GM15510 (cell line): ENCODE results near the gene IL1RAPL1.

Experiments used
- POLR2A ChIP-seq: IDR thresholded peaks from 3 replicates; pipeline ENCODE4 v1.6.1; 2011; ENCODE audit warnings: borderline replicate concordance; ENCODE audit not compliant: insufficient read length; ENCODE audit errors: extremely low read depth

The IL1RAPL1 gene

GRCh38 chrX:29648161-29648560, 1060.9 kb downstream of the IL1RAPL1 start:
- TF ChIP-seq POLR2A = no peak

GRCh38 chrX:29652484-29652883, 1065.2 kb downstream of the IL1RAPL1 start:
- no peak for TF ChIP-seq POLR2A

- no peak for TF ChIP-seq POLR2A
Observed at GRCh38 chrX:29653721-29654120, 1066.5 kb downstream of the IL1RAPL1 start.

- no peak for TF ChIP-seq POLR2A
Observed at GRCh38 chrX:29659911-29660310, 1072.7 kb downstream of the IL1RAPL1 start.

GRCh38 chrX:29661290-29661689, 1074.0 kb downstream of the IL1RAPL1 start:
- no peak for TF ChIP-seq POLR2A

- no peak for TF ChIP-seq POLR2A
Observed at GRCh38 chrX:29662101-29662500, 1074.9 kb downstream of the IL1RAPL1 start.

- TF ChIP-seq POLR2A = no peak
Observed at GRCh38 chrX:29662759-29663503, 1075.7 kb downstream of the IL1RAPL1 start.

- TF ChIP-seq POLR2A = no peak
Observed at GRCh38 chrX:29665532-29665931, 1078.3 kb downstream of the IL1RAPL1 start.

GRCh38 chrX:29666366-29666765, 1079.1 kb downstream of the IL1RAPL1 start:
- no peak for TF ChIP-seq POLR2A

- no peak for TF ChIP-seq POLR2A
Observed at GRCh38 chrX:29671421-29671820, 1084.2 kb downstream of the IL1RAPL1 start.

- TF ChIP-seq POLR2A = no peak
Observed at GRCh38 chrX:29687687-29688086, 1100.4 kb downstream of the IL1RAPL1 start.

- no peak for TF ChIP-seq POLR2A
Observed at GRCh38 chrX:29690061-29690460, 1102.8 kb downstream of the IL1RAPL1 start.

- TF ChIP-seq POLR2A = no peak
Observed at GRCh38 chrX:29691044-29691443, 1103.8 kb downstream of the IL1RAPL1 start.

GRCh38 chrX:29693912-29694311, 1106.7 kb downstream of the IL1RAPL1 start:
- no peak for TF ChIP-seq POLR2A

- TF ChIP-seq POLR2A = no peak
Observed at GRCh38 chrX:29699239-29699638, 1112.0 kb downstream of the IL1RAPL1 start.

- TF ChIP-seq POLR2A = no peak
Observed at GRCh38 chrX:29707088-29707487, 1119.8 kb downstream of the IL1RAPL1 start.

GRCh38 chrX:29721152-29721551, 1133.9 kb downstream of the IL1RAPL1 start:
- no peak for TF ChIP-seq POLR2A

- no peak for TF ChIP-seq POLR2A
Observed at GRCh38 chrX:29724316-29724715, 1137.1 kb downstream of the IL1RAPL1 start.

- no peak for TF ChIP-seq POLR2A
Observed at GRCh38 chrX:29726811-29727210, 1139.6 kb downstream of the IL1RAPL1 start.
